ENCODE measurements around the gene KPNA2.
"Not testable (repeated sequence)": the region's sequence is repeated elsewhere in the genome, so short reads cannot be mapped to it uniquely, and the experiment has no call there.

Gene KPNA2

GRCh38 chr17:68020409-68020756, 15.2 kb upstream of the KPNA2 start:
- no peak for DNase-seq

GRCh38 chr17:68020791-68021190, 14.7 kb upstream of the KPNA2 start:
- not testable (repeated sequence) for DNase-seq

GRCh38 chr17:68021963-68022362, 13.6 kb upstream of the KPNA2 start:
- no peak for DNase-seq

GRCh38 chr17:68022547-68022946, 13.0 kb upstream of the KPNA2 start:
- not testable (repeated sequence) for DNase-seq

GRCh38 chr17:68029512-68030215, 5.9 kb upstream of the KPNA2 start:
- DNase-seq, result no peak

- DNase-seq, result peak; percentile 76
Measured at GRCh38 chr17:68033636-68034451, 1.7 kb upstream of the KPNA2 start.

- DNase-seq, result no peak
Measured at GRCh38 chr17:68034452-68034776, 1.1 kb upstream of the KPNA2 start.

- no peak for DNase-seq
Measured at GRCh38 chr17:68035131-68035522, 408 bp upstream of the KPNA2 start.

- peak; percentile 41 for DNase-seq
Measured at GRCh38 chr17:68036304-68037147, 991 bp downstream of the KPNA2 start.

- DNase-seq, result no peak
Measured at GRCh38 chr17:68047153-68047846, 11.8 kb downstream of the KPNA2 start.

GRCh38 chr17:68047890-68048542, 12.5 kb downstream of the KPNA2 start:
- DNase-seq, result not testable (repeated sequence)

GRCh38 chr17:68048996-68049395, 13.5 kb downstream of the KPNA2 start:
- DNase-seq, result no peak

GRCh38 chr17:68049812-68050437, 14.4 kb downstream of the KPNA2 start:
- DNase-seq, result not testable (repeated sequence)

- not testable (repeated sequence) for DNase-seq
Measured at GRCh38 chr17:68051321-68052312, 16.1 kb downstream of the KPNA2 start.

GRCh38 chr17:68052810-68053209, 17.3 kb downstream of the KPNA2 start:
- DNase-seq, result peak; percentile 25

GRCh38 chr17:68053231-68054013, 17.9 kb downstream of the KPNA2 start:
- peak; percentile 92 for DNase-seq

- DNase-seq, result peak; percentile 85
Measured at GRCh38 chr17:68054296-68054900, 18.9 kb downstream of the KPNA2 start.

- peak; percentile 13 for DNase-seq
Measured at GRCh38 chr17:68057531-68057952, 22.0 kb downstream of the KPNA2 start.

- no peak for DNase-seq
Measured at GRCh38 chr17:68060336-68060735, 24.8 kb downstream of the KPNA2 start.
